D341Med (cell line): ENCODE measurements around the gene NCCRP1.

Experiments
- DNase-seq: peaks from one replicate; pipeline ENCODE4 v3.0.0; 2012; ENCODE audit warnings: low spot score

Gene NCCRP1

DNA sequence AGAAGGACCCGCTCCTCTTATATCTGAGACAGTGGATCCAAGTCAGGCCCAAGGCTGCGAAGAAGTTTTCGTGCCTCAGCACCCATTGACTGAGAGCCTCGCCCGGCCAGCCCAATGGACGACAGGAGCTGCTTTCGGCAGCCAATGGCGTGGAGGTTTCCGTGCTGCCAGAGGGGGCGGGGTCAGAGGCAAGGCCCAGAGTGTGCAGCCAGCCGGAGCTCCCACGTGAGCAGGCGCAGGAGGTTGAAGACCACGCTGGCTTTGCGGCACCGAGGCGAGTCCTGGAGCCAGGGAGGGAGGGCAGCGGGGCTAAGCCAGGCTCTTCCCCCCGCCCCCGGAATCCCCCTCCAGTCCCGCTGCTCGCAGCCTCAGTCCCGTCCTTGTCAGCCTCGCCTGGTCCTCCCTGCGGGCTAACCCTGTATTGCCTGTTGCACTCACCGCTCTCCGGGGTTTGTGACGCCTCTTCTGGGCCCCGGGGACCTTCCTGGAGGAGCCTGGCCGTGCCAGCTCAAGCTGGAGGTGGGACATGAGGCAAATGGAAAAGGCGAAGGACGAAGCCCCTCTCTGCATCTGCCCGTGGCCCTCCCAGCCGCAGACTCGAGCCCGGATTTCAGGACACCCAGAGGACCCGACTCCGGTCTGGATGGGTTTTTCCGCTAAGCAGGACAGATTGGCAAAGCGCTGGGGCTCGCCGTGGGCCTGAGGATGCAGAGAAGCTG, 50.3 kb downstream of the NCCRP1 start:
- peak; percentile 40 for DNase-seq

DNA sequence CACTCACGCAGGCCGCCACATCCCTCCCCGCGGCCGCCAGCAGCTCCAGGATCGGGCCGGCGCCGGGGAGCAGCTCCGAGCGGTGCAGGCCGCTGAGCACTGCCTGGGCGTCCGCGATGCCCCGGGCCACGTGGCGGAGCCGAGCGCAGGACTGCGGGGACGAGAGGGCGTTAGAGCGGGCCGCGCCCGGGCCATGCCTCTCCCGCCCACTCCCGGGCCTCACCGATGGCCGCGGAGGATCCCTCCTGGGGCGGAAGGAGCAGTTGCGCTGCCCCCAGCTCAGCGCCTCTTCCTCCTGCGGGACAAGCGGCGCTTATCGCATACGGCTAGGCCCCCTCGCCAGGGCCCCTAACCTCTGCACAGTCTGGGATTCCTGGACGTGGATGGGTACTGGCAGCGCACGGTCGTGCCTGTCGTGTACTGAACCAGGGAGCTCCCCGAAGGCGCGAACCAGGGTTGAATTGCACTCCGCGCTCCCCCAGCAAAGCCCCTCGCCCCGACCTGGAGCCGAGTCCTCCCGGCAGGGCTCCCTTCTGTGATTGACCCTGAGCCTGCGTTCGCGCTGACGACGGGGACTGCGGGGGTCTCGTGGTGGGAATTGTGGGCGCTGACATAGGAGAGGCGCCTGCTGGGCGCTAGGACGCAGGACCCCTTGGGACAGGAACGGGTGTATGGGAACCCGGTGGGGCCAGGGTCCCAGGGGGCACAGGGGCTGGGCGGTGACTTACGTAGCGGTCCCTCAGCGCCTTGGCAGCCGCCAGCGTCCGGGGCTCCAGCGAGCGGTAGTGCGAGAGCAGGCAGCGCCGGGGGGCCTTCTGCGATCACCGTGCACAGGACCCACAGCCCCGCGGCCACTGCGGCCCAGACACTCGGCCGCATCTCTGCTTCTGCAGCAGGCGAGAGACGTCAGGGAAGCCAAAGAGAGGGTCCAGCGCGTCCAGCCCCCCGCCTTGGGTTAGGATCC, 51.2 kb downstream of the NCCRP1 start:
- DNase-seq, result peak; percentile 50

DNA sequence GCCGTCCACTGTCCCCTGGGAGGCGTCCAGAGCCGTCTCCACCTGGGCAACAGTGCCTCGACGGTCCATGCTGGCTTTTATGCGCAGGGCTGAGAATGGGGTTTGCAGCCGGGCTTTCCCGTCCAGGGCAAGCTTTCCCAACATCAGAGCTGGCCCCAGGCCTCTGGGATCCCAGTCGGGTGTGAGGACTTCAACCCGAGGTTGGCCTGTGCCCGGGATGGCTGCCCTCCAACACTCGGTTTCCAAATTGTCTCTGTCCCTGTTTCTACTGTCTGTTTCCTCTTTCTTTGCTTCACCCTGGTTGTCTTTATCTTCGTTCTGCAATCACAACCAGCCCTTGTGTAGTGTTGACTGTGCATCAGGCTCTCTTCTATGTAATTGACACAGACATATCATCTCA, 52.0 kb downstream of the NCCRP1 start, which contains the start of gene IFNL4:
TSS of gene IFNL4 (minus strand) at position 51 of the 400 bp plus-strand sequence.
- DNase-seq, result no peak

DNA sequence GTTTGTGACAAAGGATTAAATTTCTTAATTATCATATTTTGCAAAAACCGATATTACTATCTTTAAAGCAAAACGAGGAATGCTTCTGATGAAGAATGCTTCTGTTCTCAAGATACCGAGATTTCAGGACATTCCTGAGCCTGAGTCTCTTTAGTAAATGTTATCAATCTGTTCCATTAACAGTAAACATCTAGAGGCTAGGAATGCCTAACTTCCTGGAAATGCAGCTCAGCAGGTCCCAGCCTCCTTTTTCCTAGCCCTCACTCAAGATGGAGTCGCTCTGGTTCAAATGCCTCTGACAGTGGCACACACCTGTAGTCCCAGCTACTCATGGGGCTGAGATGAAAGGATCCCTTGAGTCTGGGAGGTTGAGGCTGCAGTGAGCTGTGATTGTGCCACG, 54.3 kb downstream of the NCCRP1 start:
- DNase-seq, result no peak
